Keratinocyte (primary cell): ENCODE measurements around the gene SELENBP1. TPM values are rescaled to one million over a fixed set of nuclear protein-coding genes. Genes with fewer than 3 reads are reported as not detected.

Experiments used
- DNase-seq: peaks from one replicate; pipeline ENCODE4 v3.0.0-alpha.2; 2011; ENCODE audit warnings: low read depth, missing footprints, low spot score
- FAIRE-seq: peaks from 2 replicates; lab custom pipeline; 2011; peaks lifted over from hg19 to GRCh38; lab: Jason Lieb, UNC
- H2AFZ ChIP-seq: 2 replicates; pipeline ENCODE4 v1.6.0; 2012; ENCODE audit warnings: low read length, control low read depth, inconsistent platforms; ENCODE audit not compliant: control insufficient read depth
- H3K27ac ChIP-seq: 2 replicates; pipeline ENCODE4 v1.5.1; 2011; ENCODE audit warnings: low read length; ENCODE audit not compliant: control insufficient read depth, insufficient read depth
- H3K27me3 ChIP-seq: 3 replicates; pipeline ENCODE4 v1.6.0; 2011; ENCODE audit warnings: low read length; ENCODE audit not compliant: control insufficient read depth, insufficient read depth; ENCODE audit errors: extremely low read depth
- H3K36me3 ChIP-seq, 2 experiments: 2 replicates in 1 of 2; 3 replicates in 1 of 2; pipeline ENCODE4 v1.5.1; 2011; ENCODE audit warnings: low read length in 2 of 2, mild to moderate bottlenecking in 1 of 2; ENCODE audit not compliant: control insufficient read depth in 2 of 2, insufficient read depth in 2 of 2; ENCODE audit errors: extremely low read depth in 1 of 2
- H3K4me1 ChIP-seq: 3 replicates; pipeline ENCODE4 v1.5.1; 2011; ENCODE audit warnings: low read length; ENCODE audit not compliant: control insufficient read depth, insufficient read depth; ENCODE audit errors: extremely low read depth
- H3K4me2 ChIP-seq: 3 replicates; pipeline ENCODE4 v1.6.0; 2011; ENCODE audit warnings: low read depth, low read length; ENCODE audit not compliant: control insufficient read depth, insufficient read depth; ENCODE audit errors: extremely low read depth
- H3K4me3 ChIP-seq, 3 experiments: fragments of 200-600 bp in 1 of 3; sonication (generic) in 1 of 3; 2 replicates in 2 of 3; 3 replicates in 1 of 3; pipeline ENCODE4 v1.5.1; 2011 to 2016; ENCODE audit warnings: low read length in 3 of 3, mild to moderate bottlenecking in 3 of 3, control low read depth in 2 of 3, inconsistent platforms in 1 of 3, low read depth in 1 of 3, mixed read lengths in 1 of 3, mixed run types in 1 of 3, moderate library complexity in 1 of 3; ENCODE audit not compliant: control insufficient read depth in 2 of 3, insufficient read depth in 2 of 3; ENCODE audit errors: extremely low read depth in 1 of 3
- H3K79me2 ChIP-seq: 2 replicates; pipeline ENCODE4 v1.6.0; 2012; ENCODE audit warnings: low read length; ENCODE audit not compliant: control insufficient read depth, insufficient read depth
- H3K9ac ChIP-seq: 3 replicates; pipeline ENCODE4 v1.6.0; 2011; ENCODE audit warnings: low read length; ENCODE audit not compliant: control insufficient read depth, insufficient read depth; ENCODE audit errors: extremely low read depth
- H3K9me1 ChIP-seq: 3 replicates; pipeline ENCODE4 v1.6.0; 2011; ENCODE audit warnings: low read length; ENCODE audit not compliant: control insufficient read depth, insufficient read depth; ENCODE audit errors: extremely low read depth
- H3K9me3 ChIP-seq: 2 replicates; pipeline ENCODE4 v1.5.1; 2012; ENCODE audit warnings: low read depth, low read length; ENCODE audit not compliant: control insufficient read depth
- H4K20me1 ChIP-seq: 3 replicates; pipeline ENCODE4 v1.6.0; 2011; ENCODE audit warnings: low read length; ENCODE audit not compliant: control insufficient read depth, insufficient read depth; ENCODE audit errors: extremely low read depth
- EZH2 ChIP-seq: IDR thresholded peaks from one replicate; pipeline ENCODE4 v1.6.1; 2012; ENCODE audit warnings: inconsistent platforms, mild to moderate bottlenecking, low read length, moderate library complexity
- dilution Hi-C: fragments of 300-500 bp; cut with MboI; formaldehyde crosslinking; loops from one replicate; pipeline ENCODE4 v1.7.0; 2020; ENCODE audit warnings: low sequenced_read_pairs; ENCODE audit not compliant: extremely low pct_ligation_motif_present
- polyA minus RNA-seq, 3 experiments: library from RNA; depleted of rRNA, polyadenylated mRNA; stranded (reverse); fragments of >200 nt; gene quantifications; 1 replicate in 1 of 3; 2 replicates in 1 of 3; 3 replicates in 1 of 3; pipeline ENCODE4 v1.2.3, GENCODE V29; 2011
- polyA plus RNA-seq, 5 experiments: library from polyadenylated mRNA; depleted of rRNA in 3 of 5; stranded (reverse) in 3 of 5; stranded (forward) in 1 of 5; unstranded in 1 of 5; fragments of >200 nt; gene quantifications; 1 replicate in 1 of 5; 2 replicates in 3 of 5; 3 replicates in 1 of 5; pipeline versions ENCODE4 v1.2.1 to v1.2.3, GENCODE V29; 2011 to 2012; ENCODE audit warnings: missing spikeins in 2 of 5, low read depth in 1 of 5, low replicate concordance in 1 of 5
- TF ChIP-seq, protein P1 (sequence below), 3 experiments: IDR thresholded peaks in 1 of 3; conservative IDR thresholded peaks in 1 of 3; optimal IDR thresholded peaks in 1 of 3; 2 replicates in 2 of 3; 3 replicates in 1 of 3; pipeline versions ENCODE3 to v1.5.1; 2011; ENCODE audit warnings: low read length in 3 of 3, mild to moderate bottlenecking in 3 of 3, moderate library complexity in 2 of 3, control low read depth in 1 of 3, inconsistent platforms in 1 of 3; ENCODE audit not compliant: insufficient read depth in 2 of 3; ENCODE audit errors: extremely low read depth in 1 of 3

The SELENBP1 gene
- 3.0 to 3.9 TPM (median 3.1 TPM) in 3 replicates for polyA plus RNA-seq
- 0.89 TPM for polyA plus RNA-seq (2011; ENCODE audit: low read depth)
- 0.94 and 1.8 TPM in 2 replicates for polyA plus RNA-seq (2011; cell fraction: cytosol; rRNA removed)
- polyA plus RNA-seq (2011; cell fraction: nucleus; rRNA removed), result 1.8 and 2.7 TPM in 2 replicates
- 0.82 and 2.8 TPM in 2 replicates for polyA plus RNA-seq (2012; ENCODE audit: low replicate concordance)
- polyA minus RNA-seq, result 1.7 to 6.9 TPM (median 3.1 TPM) in 3 replicates
- not detected for polyA minus RNA-seq (2011; cell fraction: cytosol; rRNA and poly(A)+ RNA removed)
- polyA minus RNA-seq (2011; cell fraction: nucleus; rRNA and poly(A)+ RNA removed), result 0.53 and 1.2 TPM in 2 replicates

DNA sequence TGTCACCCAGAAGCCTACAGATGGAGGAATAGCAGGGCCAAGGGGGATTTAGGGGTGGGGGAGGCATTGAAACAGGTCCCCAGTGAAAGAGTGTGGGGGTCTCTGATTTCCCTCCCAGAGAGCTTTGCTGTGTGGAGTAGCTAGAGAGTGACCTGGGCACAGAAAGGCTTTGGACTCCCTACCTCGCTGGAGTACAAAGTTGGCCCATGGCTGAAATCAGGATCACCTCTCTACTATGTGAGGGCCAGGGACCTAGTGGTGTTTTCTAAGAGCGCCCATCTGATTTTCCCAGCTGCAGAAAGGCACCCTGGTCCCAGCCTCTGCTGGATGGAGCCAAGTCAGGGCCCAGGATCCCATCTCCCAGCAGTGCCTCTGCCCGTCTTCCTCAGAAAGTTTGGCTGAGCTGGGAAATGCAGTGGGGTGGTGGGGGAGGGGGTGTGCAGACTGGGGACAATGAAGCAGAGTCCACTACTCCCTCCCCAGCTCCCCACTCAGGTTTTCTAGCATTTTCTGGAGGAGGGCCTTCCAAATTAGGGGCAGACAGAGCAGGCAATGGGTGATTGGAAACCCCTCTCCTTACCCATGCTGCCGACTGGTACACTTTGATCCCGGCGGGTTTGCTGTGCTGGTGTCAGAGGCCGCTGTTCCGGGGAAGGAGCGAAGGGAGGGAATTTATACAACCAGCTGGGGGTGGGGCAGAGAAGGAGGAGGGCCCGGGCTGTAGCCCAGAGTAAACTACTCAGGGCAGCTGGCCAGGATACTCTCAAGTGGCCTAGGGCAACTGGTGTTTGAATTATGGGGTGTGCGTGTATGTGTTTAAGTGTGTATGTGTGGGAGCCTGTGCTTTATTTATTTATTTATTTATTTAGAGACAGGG is at the start of gene SELENBP1:
Gene SELENBP1 (minus strand): TSS at position 648 of the 877 bp plus-strand sequence. CDS start 64 bp downstream, at position 584.
- no peaks in the 10 kb centered on the region for H3K36me3 ChIP-seq
- H3K79me2 ChIP-seq, result no peaks in the 10 kb centered on the region
- TF ChIP-seq, protein P1, sequence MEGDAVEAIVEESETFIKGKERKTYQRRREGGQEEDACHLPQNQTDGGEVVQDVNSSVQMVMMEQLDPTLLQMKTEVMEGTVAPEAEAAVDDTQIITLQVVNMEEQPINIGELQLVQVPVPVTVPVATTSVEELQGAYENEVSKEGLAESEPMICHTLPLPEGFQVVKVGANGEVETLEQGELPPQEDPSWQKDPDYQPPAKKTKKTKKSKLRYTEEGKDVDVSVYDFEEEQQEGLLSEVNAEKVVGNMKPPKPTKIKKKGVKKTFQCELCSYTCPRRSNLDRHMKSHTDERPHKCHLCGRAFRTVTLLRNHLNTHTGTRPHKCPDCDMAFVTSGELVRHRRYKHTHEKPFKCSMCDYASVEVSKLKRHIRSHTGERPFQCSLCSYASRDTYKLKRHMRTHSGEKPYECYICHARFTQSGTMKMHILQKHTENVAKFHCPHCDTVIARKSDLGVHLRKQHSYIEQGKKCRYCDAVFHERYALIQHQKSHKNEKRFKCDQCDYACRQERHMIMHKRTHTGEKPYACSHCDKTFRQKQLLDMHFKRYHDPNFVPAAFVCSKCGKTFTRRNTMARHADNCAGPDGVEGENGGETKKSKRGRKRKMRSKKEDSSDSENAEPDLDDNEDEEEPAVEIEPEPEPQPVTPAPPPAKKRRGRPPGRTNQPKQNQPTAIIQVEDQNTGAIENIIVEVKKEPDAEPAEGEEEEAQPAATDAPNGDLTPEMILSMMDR (optimal IDR thresholded peaks at IDR 0.05 in 1 of 3, IDR thresholded peaks at IDR 0.05 in 1 of 3, conservative IDR thresholded peaks at IDR 0.05 in 1 of 3; ENCODE audit: extremely low read depth in 1 of 3, insufficient read depth in 2 of 3, low read length in 3 of 3), result no peak
- TF ChIP-seq EZH2, result no peak
- dilution Hi-C loops, result no loop called here
- H2AFZ ChIP-seq, result no peak within 1 kb of the TSS
- DNase-seq (no peak), FAIRE-seq (no peak)
- H3K9me1 ChIP-seq, result no peaks in the 10 kb centered on the region
- no peak within 1 kb of the TSS for H3K27ac ChIP-seq
- no peaks in the 10 kb centered on the region for H3K27me3 ChIP-seq
- H3K4me3 ChIP-seq, result no peak within 1 kb of the TSS
- H3K4me2 ChIP-seq, result peak within 1 kb of the TSS; percentile 33
- no peaks in the 10 kb centered on the region for H3K9me3 ChIP-seq
- peaks cover 4% of the 10 kb centered on the region for H3K4me1 ChIP-seq
- H4K20me1 ChIP-seq, result no peaks in the 10 kb centered on the region
- H3K9ac ChIP-seq, result no peak within 1 kb of the TSS

GRCh38 chr1:151419819-151420218 is 47.3 kb upstream of the SELENBP1 start:
- H3K9ac ChIP-seq, result no peak overlapping the region
- no peaks in the 10 kb centered on the region for H3K27me3 ChIP-seq
- no peak overlapping the region for H3K4me3 ChIP-seq
- TF ChIP-seq EZH2, result no peak
- TF ChIP-seq, protein P1 (optimal IDR thresholded peaks at IDR 0.05 in 1 of 3, IDR thresholded peaks at IDR 0.05 in 1 of 3, conservative IDR thresholded peaks at IDR 0.05 in 1 of 3; ENCODE audit: extremely low read depth in 1 of 3, insufficient read depth in 2 of 3, low read length in 3 of 3), result no peak
- dilution Hi-C loops, result no loop called here
- no peak overlapping the region for H3K4me2 ChIP-seq
- H3K4me1 ChIP-seq, result peaks cover 2% of the 10 kb centered on the region
- no peaks in the 10 kb centered on the region for H3K79me2 ChIP-seq
- H3K27ac ChIP-seq, result no peak overlapping the region
- no peak for FAIRE-seq
- H3K36me3 ChIP-seq, result peaks cover 6 to 25% of the 10 kb centered on the region in 2 experiments
- no peak overlapping the region for H2AFZ ChIP-seq
- DNase-seq, result no peak
- H3K9me1 ChIP-seq, result no peaks in the 10 kb centered on the region
- H4K20me1 ChIP-seq, result no peaks in the 10 kb centered on the region
- no peaks in the 10 kb centered on the region for H3K9me3 ChIP-seq
